Measurements from ENCODE around the gene USP16. TPM values are rescaled to one million over a fixed set of nuclear protein-coding genes. Genes with fewer than 3 reads are reported as not detected.
"Not testable (repeated sequence)": the region's sequence is repeated elsewhere in the genome, so short reads cannot be mapped to it uniquely, and the experiment has no call there.

USP16 gene
- total RNA-seq, 1 donor from 2014 or later: 17.2 TPM

DNA sequence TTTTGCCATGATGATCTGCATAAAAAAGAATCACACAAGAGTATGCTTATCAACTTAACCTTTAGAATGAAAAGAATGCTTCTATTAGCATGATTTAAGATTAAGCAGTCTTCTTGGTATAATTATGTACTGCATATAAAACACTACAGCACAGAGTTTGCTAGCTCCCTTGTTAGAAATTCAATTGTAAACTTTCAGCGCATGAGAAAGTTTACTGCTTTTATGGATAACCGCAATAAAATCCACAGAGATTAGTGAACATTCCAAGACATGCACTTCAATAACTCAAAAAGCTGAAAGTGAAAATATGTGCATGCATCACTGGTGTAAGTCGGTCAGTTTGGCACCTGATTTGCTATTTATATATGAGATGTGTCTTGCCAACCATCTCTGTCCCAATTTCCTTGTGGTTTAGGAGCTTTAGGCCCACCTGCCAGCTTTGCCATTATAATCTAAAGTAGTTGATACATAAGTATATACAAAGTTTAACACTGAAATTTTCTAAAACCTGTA is 32.1 kb downstream of the USP16 start:
- Histone ChIP-seq H3K36me3 (ENCODE audit: control insufficient read depth in 3 of 3, insufficient read depth in 3 of 3, low read length in 3 of 3) (peaks cover 23 to 77% (median 70%) of the 10 kb centered on the region in 3 donors), H3K9ac (ENCODE audit: low read depth in 1 of 3, low read length in 3 of 3) (no peak overlapping the region), H3K9me3 (ENCODE audit: control insufficient read depth in 3 of 3, low read length in 3 of 3) (no peaks in the 10 kb centered on the region), H3K27ac (ENCODE audit: low read depth, low read length) (peak overlapping the region; percentile 29), H3K4me3 (ENCODE audit: low read length in 3 of 3) (no peak overlapping the region), H3K4me1 (ENCODE audit: control insufficient read depth in 3 of 3, insufficient read depth in 3 of 3, low read length in 3 of 3) (peaks cover 0 to 15% (median 6%) of the 10 kb centered on the region in 3 donors), H3K27me3 (ENCODE audit: control insufficient read depth in 3 of 3, insufficient read depth in 3 of 3, low read length in 3 of 3) (no peaks in the 10 kb centered on the region)

DNA sequence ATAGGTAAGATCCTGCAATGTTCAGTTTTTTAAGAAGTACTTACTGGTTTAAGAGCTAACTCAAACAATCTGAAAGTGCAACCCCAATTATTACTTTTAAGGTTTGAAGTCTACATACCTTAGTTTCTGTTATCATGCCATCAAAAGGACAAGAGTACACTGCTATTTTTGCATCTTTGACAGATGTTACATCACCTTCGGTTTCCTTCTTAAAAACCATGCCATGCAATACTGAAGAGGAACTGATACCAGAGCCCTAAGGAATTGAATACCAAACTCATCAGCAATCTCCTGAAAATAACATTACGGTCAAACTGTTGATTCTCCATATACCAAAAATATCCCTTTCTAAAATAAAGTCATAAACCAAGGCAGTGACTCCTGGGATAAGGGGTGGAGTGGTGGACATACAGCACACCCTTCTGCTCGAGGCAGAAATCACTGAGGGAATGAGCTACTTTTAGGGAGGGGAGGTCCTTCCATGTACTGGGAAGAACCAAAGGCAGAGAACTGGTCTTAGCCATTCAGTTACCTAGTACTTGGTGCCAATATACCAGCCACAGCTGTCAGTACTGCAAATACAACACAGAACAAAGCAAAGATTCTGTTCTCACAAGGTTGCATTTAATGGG is 40.5 kb downstream of the USP16 start:
- H3K4me1 ChIP-seq (ENCODE audit: control insufficient read depth in 3 of 3, insufficient read depth in 3 of 3, low read length in 3 of 3): peaks cover 4 to 7% (median 5%) of the 10 kb centered on the region in 3 donors
- H3K9ac ChIP-seq (ENCODE audit: low read depth in 1 of 3, low read length in 3 of 3): peak overlapping the region in 2 of 3 donors; percentile 34 to 49
- peak overlapping the region; percentile 50 for H3K27ac ChIP-seq (ENCODE audit: low read depth, low read length)
- no peak overlapping the region for H3K4me3 ChIP-seq (ENCODE audit: low read length in 3 of 3)
- no peaks in the 10 kb centered on the region for H3K27me3 ChIP-seq (ENCODE audit: control insufficient read depth in 3 of 3, insufficient read depth in 3 of 3, low read length in 3 of 3)
- H3K9me3 ChIP-seq (ENCODE audit: control insufficient read depth in 3 of 3, low read length in 3 of 3): no peaks in the 10 kb centered on the region
- H3K36me3 ChIP-seq (ENCODE audit: control insufficient read depth in 3 of 3, insufficient read depth in 3 of 3, low read length in 3 of 3): peaks cover 33 to 72% (median 61%) of the 10 kb centered on the region in 3 donors

DNA sequence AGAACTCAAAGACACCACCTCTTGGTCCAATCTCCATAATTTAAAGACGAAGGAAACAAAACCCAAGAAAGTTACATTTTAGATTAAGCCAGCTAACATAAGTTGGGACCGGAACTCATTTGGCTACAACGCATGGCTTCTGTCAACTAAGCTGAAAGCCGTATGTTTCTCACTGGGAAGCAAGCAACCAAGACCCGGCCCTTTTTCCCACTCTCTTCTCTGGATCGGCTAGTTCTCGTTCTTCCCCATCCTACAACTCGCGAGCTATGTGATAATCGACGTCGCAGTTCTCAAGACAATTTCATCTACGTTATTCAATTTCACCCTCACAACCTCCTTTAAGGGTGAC is 48.4 kb downstream of the USP16 start:
- Histone ChIP-seq H3K4me3 (ENCODE audit: low read length in 3 of 3) (peak overlapping the region; percentile 86 to 98 (median 97)), H3K9ac (ENCODE audit: low read depth in 1 of 3, low read length in 3 of 3) (peak overlapping the region; percentile 87 to 97 (median 95)), H3K27ac (ENCODE audit: low read depth, low read length) (peak overlapping the region; percentile 94), H3K36me3 (ENCODE audit: control insufficient read depth in 3 of 3, insufficient read depth in 3 of 3, low read length in 3 of 3) (peaks cover 3 to 7% (median 7%) of the 10 kb centered on the region in 3 donors), H3K4me1 (ENCODE audit: control insufficient read depth in 3 of 3, insufficient read depth in 3 of 3, low read length in 3 of 3) (peaks cover 15 to 21% (median 18%) of the 10 kb centered on the region in 3 donors), H3K27me3 (ENCODE audit: control insufficient read depth in 3 of 3, insufficient read depth in 3 of 3, low read length in 3 of 3) (no peaks in the 10 kb centered on the region), H3K9me3 (ENCODE audit: control insufficient read depth in 3 of 3, low read length in 3 of 3) (no peaks in the 10 kb centered on the region)

DNA sequence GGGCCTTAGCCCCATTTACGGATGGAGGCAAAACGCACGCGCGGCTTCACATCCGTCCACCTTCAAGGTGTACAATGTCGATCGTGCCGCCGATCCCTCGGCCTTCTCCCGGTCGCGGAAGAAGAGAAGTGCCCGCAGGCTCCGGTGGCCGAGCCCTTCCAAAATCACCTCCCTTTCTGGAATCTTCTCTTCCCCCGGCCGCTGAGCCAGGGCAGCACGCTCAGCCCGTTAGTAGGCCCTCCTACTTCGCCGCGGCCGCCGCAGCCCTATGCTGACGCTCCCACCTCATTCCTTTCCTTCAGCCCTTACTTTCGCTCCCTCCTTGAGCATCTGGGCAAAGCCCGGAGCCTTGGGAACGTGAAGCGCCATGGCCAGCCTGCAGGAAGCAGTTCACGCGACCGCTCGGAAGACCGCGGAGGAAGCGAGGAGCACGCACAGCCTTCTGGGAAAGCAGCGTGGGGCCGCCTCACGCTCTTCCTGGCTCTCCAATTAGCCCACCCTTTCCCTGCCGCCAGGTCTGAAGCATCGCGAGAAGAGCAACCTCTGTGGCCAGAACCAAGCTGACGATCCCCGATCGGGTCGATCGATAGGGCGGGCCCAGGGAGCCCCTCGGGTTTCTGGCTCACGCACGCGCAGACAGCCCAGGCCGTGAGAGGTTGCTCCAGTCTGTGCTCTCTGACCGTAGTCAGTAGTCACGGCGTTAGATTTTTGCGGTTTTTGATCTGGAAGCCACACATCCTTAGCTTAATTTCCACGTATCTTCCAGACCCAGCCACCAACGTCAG is 48.9 kb downstream of the USP16 start, which contains the start of gene CCT8:
CCT8 (minus strand) TSS at position 427 of the 785 bp plus-strand sequence; CDS start at position 369, 58 bp downstream.
- H3K4me1 ChIP-seq (ENCODE audit: control insufficient read depth in 3 of 3, insufficient read depth in 3 of 3, low read length in 3 of 3): peaks cover 15 to 21% (median 20%) of the 10 kb centered on the region in 3 donors
- H3K36me3 ChIP-seq (ENCODE audit: control insufficient read depth in 3 of 3, insufficient read depth in 3 of 3, low read length in 3 of 3): peaks cover 3 to 6% (median 4%) of the 10 kb centered on the region in 3 donors
- peak within 1 kb of the TSS; percentile 94 for H3K27ac ChIP-seq (ENCODE audit: low read depth, low read length)
- peak within 1 kb of the TSS; percentile 86 to 98 (median 97) for H3K4me3 ChIP-seq (ENCODE audit: low read length in 3 of 3)
- H3K9me3 ChIP-seq (ENCODE audit: control insufficient read depth in 3 of 3, low read length in 3 of 3): no peaks in the 10 kb centered on the region
- H3K27me3 ChIP-seq (ENCODE audit: control insufficient read depth in 3 of 3, insufficient read depth in 3 of 3, low read length in 3 of 3): no peaks in the 10 kb centered on the region
- peak within 1 kb of the TSS; percentile 95 to 98 (median 97) for H3K9ac ChIP-seq (ENCODE audit: low read depth in 1 of 3, low read length in 3 of 3)

DNA sequence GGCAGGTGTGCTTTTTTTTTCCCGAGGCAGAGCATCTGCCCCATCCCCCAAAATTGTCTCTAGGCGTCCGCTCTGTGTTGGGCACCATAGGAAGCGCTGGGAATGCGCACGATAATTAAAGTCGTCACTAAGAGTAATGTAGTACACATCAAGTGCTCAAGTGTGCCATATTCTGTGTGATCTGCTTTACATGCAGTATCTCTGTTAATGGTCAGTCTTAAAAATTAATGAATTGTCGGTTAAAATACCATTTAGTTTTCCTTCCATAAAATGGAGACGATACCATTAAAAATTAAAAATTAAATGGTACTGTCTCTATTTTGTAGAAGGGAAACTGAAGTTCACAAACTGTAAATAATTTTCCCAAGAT is 49.5 kb downstream of the USP16 start:
- Histone ChIP-seq H3K27me3 (ENCODE audit: control insufficient read depth in 3 of 3, insufficient read depth in 3 of 3, low read length in 3 of 3) (no peaks in the 10 kb centered on the region), H3K9me3 (ENCODE audit: control insufficient read depth in 3 of 3, low read length in 3 of 3) (no peaks in the 10 kb centered on the region), H3K27ac (ENCODE audit: low read depth, low read length) (peak overlapping the region; percentile 94), H3K36me3 (ENCODE audit: control insufficient read depth in 3 of 3, insufficient read depth in 3 of 3, low read length in 3 of 3) (peaks cover under 1 to 3% (median under 1%) of the 10 kb centered on the region in 3 donors), H3K9ac (ENCODE audit: low read depth in 1 of 3, low read length in 3 of 3) (peak overlapping the region; percentile 90 to 98 (median 95)), H3K4me1 (ENCODE audit: control insufficient read depth in 3 of 3, insufficient read depth in 3 of 3, low read length in 3 of 3) (peaks cover 15 to 21% (median 21%) of the 10 kb centered on the region in 3 donors), H3K4me3 (ENCODE audit: low read length in 3 of 3) (peak overlapping the region; percentile 86 to 98 (median 97))

DNA sequence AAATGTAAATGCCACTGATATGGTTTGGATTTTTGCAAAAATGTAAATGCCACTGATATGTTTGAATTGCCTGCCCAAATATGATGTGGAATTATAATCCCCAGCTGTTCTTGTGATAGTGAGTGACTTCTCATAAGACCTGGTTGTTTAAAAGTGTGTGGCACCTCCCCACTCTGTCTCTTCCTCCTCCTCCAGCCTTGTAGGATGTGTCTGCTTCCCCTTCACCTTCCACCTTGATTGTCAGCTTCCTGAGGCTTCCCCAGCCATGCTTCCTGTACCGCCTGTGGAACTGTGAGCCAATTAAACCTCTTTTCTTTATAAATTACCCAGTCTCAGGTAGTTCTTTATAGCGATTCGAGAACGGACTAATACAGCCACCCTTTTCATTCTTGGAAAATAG is 50.3 kb downstream of the USP16 start:
- no peak overlapping the region for H3K9ac ChIP-seq (ENCODE audit: low read depth in 1 of 3, low read length in 3 of 3)
- no peaks in the 10 kb centered on the region for H3K9me3 ChIP-seq (ENCODE audit: control insufficient read depth in 3 of 3, low read length in 3 of 3)
- H3K36me3 ChIP-seq (ENCODE audit: control insufficient read depth in 3 of 3, insufficient read depth in 3 of 3, low read length in 3 of 3): peaks cover 0 to 3% (median 0%) of the 10 kb centered on the region in 3 donors
- H3K4me1 ChIP-seq (ENCODE audit: control insufficient read depth in 3 of 3, insufficient read depth in 3 of 3, low read length in 3 of 3): peaks cover 15 to 21% (median 21%) of the 10 kb centered on the region in 3 donors
- no peak overlapping the region for H3K27ac ChIP-seq (ENCODE audit: low read depth, low read length)
- H3K4me3 ChIP-seq (ENCODE audit: low read length in 3 of 3): no peak overlapping the region
- no peaks in the 10 kb centered on the region for H3K27me3 ChIP-seq (ENCODE audit: control insufficient read depth in 3 of 3, insufficient read depth in 3 of 3, low read length in 3 of 3)

DNA sequence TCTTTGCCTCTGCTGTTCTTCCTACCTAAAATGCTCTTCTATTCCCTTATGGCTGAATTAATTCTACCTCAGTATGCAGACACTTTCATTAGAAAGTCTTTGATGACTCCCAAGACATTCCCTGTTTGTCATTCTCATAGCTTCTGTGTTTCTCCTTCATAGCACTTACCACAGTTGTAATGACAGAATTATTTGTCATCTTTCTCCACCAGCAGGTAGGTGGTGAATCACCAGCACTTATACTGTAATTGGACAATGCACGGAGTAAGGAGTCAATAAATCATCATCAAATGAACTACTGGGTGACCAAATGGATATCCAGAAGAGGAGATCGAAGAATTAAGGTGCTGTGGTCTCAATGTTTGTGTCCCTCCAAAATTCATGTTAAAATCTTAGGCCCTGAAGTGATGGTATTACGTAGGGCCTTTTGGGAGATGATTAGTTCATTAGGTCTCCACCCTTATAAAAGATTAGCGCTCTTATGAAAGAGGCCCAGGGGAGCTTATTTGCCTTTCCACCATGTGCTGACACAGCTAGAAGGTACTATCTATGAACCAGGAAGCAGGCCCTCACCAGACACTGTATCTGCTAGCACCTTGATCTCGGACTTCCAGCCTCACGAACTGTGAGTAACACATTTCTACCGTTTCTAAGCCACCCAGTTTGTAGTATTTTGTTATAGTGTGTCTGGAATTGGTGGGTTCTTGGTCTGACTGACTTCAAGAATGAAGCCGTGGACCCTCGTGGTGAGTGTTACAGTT is 51.4 kb downstream of the USP16 start:
- peaks cover 15 to 22% (median 21%) of the 10 kb centered on the region in 3 donors for H3K4me1 ChIP-seq (ENCODE audit: control insufficient read depth in 3 of 3, insufficient read depth in 3 of 3, low read length in 3 of 3)
- H3K4me3 ChIP-seq (ENCODE audit: low read length in 3 of 3): no peak overlapping the region
- peaks cover 0 to 3% (median 0%) of the 10 kb centered on the region in 3 donors for H3K36me3 ChIP-seq (ENCODE audit: control insufficient read depth in 3 of 3, insufficient read depth in 3 of 3, low read length in 3 of 3)
- H3K27ac ChIP-seq (ENCODE audit: low read depth, low read length): no peak overlapping the region
- no peaks in the 10 kb centered on the region for H3K27me3 ChIP-seq (ENCODE audit: control insufficient read depth in 3 of 3, insufficient read depth in 3 of 3, low read length in 3 of 3)
- H3K9ac ChIP-seq (ENCODE audit: low read depth in 1 of 3, low read length in 3 of 3): no peak overlapping the region
- H3K9me3 ChIP-seq (ENCODE audit: control insufficient read depth in 3 of 3, low read length in 3 of 3): no peaks in the 10 kb centered on the region

DNA sequence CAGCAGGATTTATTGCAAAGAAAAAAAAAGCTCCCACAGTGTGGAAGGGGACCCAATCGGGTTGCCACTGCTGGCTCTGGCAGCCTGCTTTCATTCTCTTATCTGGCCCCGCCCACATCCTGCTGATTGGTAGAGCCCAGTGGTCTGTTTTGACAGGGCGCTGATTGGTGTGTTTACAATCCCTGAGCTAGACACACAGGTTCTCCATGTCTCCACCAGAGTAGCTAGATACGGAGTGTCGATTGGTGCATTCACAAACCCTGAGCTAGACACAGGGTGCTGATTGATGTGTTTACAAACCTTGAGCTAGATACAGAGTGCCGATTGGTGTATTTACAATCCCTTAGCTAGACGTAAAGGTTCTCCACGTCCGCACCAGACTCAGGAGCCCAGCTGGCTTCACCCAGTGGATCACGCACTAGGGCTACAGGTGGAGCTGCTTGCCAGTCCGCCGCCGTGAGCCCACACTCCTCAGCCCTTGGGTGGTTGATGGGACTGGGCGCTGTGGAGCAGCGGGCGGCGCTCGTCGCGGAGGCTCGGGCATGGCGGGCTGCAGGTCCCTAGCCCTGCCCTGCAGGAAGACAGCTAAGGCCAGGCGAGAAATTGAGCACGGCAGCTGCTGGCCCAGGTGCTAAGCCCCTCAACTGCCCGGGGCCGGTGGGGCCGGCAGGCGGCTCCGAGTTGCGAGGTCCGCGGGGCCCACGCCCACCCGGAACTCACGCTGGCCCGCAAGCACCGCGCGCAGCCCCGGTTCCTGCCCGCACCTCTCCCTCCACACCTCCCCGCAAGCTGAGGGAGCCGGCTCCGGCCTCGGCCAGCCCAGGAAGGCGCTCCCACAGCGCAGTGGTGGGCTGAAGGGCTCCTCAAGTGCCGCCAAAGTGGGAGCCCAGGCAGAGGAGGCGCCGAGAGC is 52.5 kb downstream of the USP16 start:
- not testable (repeated sequence) for H3K27me3 ChIP-seq (ENCODE audit: control insufficient read depth in 3 of 3, insufficient read depth in 3 of 3, low read length in 3 of 3); H3K9me3 ChIP-seq (ENCODE audit: control insufficient read depth in 3 of 3, low read length in 3 of 3); H3K36me3 ChIP-seq (ENCODE audit: control insufficient read depth in 3 of 3, insufficient read depth in 3 of 3, low read length in 3 of 3)
- peaks cover 5 to 15% (median 11%) of the 10 kb centered on the region in 3 donors for H3K4me1 ChIP-seq (ENCODE audit: control insufficient read depth in 3 of 3, insufficient read depth in 3 of 3, low read length in 3 of 3)
- H3K4me3 ChIP-seq (ENCODE audit: low read length in 3 of 3): peak overlapping the region; percentile 57 to 68 (median 64)
- H3K27ac ChIP-seq (ENCODE audit: low read depth, low read length): peak overlapping the region; percentile 65
- peak overlapping the region; percentile 25 to 79 (median 71) for H3K9ac ChIP-seq (ENCODE audit: low read depth in 1 of 3, low read length in 3 of 3)

DNA sequence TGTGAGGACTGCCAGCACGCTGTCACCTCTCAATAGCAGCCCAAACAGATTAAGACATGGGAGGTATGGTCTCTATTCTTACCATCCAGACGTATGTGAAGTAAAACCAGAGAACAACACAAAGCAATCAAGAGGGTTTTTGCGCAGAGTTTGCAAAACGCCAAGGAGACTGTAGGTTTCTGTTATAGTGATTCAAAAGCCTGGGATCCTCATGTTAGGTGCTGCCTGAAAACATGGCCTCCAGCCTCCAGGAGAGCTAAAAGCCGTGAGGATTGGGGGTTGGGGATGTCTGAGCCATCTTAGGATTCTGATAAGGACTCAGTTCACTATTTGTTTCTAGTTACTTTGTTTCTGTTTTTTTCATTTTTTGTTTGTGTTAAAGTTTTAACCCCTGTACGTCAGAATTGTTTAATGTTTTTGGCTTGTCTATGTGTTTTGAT is 53.2 kb downstream of the USP16 start:
- peaks cover 0 to 3% (median 0%) of the 10 kb centered on the region in 3 donors for H3K36me3 ChIP-seq (ENCODE audit: control insufficient read depth in 3 of 3, insufficient read depth in 3 of 3, low read length in 3 of 3)
- H3K4me3 ChIP-seq (ENCODE audit: low read length in 3 of 3): peak overlapping the region; percentile 54 to 68 (median 57)
- H3K27me3 ChIP-seq (ENCODE audit: control insufficient read depth in 3 of 3, insufficient read depth in 3 of 3, low read length in 3 of 3): no peaks in the 10 kb centered on the region
- peaks cover 0 to 9% (median 5%) of the 10 kb centered on the region in 3 donors for H3K4me1 ChIP-seq (ENCODE audit: control insufficient read depth in 3 of 3, insufficient read depth in 3 of 3, low read length in 3 of 3)
- H3K9me3 ChIP-seq (ENCODE audit: control insufficient read depth in 3 of 3, low read length in 3 of 3): no peaks in the 10 kb centered on the region
- H3K9ac ChIP-seq (ENCODE audit: low read depth in 1 of 3, low read length in 3 of 3): peak overlapping the region; percentile 25 to 79 (median 71)
- peak overlapping the region; percentile 65 for H3K27ac ChIP-seq (ENCODE audit: low read depth, low read length)
